GM21526 (cell line): ENCODE results near the gene MINPP1.
A peak's percentile ranks its signal among the peaks of the same experiment; 100 is the strongest.

Experiments
- ATAC-seq: cut with Tn5 transposase; IDR thresholded peaks from one replicate; pipeline ENCODE4 v1.9.1; 2021; ENCODE audit warnings: moderate library complexity; ENCODE audit not compliant: unreplicated experiment, low FRiP score

MINPP1 gene

GRCh38 chr10:87518937-87519336, 14.2 kb downstream of the MINPP1 start:
- no peak for ATAC-seq

DNA sequence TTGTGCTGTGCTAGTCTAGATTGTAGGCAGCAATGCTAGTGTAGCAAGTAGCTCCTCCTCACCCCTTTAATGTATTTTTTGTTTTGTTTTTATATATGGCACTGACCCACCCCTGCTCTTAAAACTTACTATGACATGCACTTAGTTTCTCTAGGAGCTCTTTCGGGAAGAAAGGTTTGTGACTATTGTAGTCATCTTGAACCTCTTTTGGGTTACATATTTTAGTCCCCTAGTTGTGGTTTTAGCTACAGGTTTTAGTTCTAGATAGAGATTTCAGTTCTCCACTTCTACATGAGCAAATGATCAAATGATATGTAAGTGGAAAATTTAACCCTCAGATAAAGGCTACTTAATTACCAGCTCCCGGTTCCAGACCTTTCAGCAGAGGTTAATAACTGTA, 14.9 kb downstream of the MINPP1 start:
- no peak for ATAC-seq

DNA sequence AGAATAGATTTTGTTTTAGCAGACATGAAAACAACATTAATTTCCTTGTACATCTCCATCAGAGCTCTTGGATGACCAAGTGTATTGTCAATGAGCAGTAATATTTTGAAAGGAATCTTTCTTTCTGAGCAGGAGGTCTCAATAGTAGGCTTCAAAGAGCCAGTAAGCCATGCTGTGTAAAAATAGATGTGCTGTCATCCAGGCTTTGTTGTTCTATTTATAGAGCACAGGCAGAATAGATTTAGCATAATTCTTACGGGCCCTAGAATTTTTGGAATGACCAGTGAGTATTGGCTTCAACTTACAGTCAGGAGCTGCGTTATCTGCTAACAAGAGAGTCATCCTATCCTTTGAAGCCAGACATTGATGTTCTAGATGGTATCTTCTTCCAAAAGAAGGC, 19.0 kb downstream of the MINPP1 start:
- ATAC-seq, result no peak

DNA sequence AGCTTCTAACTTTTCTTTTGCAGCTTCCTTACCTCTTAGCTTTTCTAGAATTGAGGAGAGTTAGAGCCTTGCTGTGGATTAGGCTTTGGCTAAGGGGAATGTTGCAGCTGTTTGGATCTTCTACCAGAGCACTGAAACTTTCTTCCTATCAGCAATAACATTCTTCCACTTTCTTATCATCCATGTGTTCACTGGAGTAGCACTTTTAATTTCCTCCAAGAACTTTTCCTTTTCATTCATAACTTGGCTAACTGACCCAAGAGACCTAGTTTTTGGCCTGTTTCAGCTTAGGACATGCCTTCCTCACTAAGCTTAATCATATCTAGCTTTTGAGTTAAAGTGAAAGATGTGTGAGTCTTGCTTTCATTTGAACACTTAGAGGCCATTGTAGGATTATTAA, 19.6 kb downstream of the MINPP1 start:
- ATAC-seq, result no peak

- no peak for ATAC-seq
Observed at GRCh38 chr10:87531908-87532622, 27.4 kb downstream of the MINPP1 start.

DNA sequence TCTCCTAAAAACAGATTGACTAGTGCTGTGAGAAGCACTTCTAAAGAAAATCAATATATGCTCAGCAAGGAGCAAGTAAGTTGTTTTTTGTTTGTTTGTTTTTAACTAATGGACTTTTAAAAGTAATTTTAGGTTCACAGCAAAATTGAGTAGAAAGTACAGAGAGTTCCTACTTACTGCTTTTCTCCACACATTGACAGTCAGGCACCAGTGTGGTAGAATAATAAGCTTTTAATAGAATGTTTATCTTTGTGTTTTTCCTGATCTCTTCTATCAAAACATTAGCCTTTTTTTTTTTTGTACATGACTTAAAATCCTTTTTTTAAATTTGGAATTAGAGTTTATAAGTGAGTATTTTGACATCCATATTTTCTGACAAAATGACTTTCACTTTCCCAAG, 28.0 kb downstream of the MINPP1 start:
- ATAC-seq, result no peak

GRCh38 chr10:87534173-87534858, 29.6 kb downstream of the MINPP1 start:
- peak; percentile 63 for ATAC-seq

- ATAC-seq, result no peak
Observed at GRCh38 chr10:87538092-87539015, 33.7 kb downstream of the MINPP1 start.

- no peak for ATAC-seq
Observed at GRCh38 chr10:87541114-87541513, 36.4 kb downstream of the MINPP1 start.

GRCh38 chr10:87544721-87545120, 40.0 kb downstream of the MINPP1 start:
- ATAC-seq, result no peak

- ATAC-seq, result no peak
Observed at GRCh38 chr10:87545783-87546182, 41.1 kb downstream of the MINPP1 start.

GRCh38 chr10:87546210-87546609, 41.5 kb downstream of the MINPP1 start:
- ATAC-seq, result no peak

GRCh38 chr10:87546971-87547413, 42.3 kb downstream of the MINPP1 start:
- no peak for ATAC-seq

DNA sequence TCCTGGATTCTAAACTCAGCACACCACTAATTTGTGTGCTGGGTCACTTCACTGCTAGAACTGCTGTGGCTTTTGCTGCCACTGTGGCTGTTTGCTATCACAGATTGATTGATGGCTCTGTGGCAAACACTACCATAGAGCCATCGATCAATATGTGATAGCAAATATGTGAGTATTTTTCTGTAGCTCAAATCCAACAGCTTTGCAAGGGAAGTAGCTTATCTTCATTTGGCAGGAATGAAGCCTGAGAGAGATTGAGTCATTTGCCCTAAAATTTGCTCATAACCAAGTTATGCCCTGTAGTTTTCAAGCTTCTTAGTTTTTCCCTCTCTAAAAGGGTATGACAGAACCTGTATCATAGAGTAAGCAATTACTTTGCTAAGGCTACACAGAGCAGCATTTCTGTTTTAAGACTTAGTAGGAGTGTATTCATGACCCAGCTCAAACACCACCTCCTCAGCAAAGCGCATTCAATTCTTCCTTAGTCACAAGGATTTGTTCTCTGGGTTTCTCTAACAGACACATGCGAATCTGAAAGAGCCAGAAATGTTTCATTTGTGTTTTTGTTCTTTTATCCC, 43.1 kb downstream of the MINPP1 start:
- ATAC-seq, result no peak

- ATAC-seq, result no peak
Observed at GRCh38 chr10:87550741-87551140, 46.0 kb downstream of the MINPP1 start.

DNA sequence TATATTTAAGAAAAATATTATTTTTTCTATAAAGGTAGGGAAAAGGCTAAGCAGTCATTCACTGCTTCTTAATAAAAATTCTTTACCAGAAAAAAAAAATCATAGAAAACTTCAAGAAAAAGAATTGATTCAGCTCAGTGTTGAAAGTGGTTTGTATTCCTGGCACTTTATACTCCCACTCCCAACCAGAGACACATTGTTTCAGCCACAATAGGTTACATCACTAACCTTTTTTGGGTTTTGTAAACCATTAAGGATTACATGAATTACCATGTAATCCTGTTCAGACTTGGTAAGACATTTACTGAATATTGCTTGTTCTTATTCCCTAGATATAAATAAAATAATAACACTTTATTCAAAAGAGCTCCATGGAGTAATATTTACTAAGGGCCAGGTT, 46.6 kb downstream of the MINPP1 start:
- ATAC-seq, result no peak

DNA sequence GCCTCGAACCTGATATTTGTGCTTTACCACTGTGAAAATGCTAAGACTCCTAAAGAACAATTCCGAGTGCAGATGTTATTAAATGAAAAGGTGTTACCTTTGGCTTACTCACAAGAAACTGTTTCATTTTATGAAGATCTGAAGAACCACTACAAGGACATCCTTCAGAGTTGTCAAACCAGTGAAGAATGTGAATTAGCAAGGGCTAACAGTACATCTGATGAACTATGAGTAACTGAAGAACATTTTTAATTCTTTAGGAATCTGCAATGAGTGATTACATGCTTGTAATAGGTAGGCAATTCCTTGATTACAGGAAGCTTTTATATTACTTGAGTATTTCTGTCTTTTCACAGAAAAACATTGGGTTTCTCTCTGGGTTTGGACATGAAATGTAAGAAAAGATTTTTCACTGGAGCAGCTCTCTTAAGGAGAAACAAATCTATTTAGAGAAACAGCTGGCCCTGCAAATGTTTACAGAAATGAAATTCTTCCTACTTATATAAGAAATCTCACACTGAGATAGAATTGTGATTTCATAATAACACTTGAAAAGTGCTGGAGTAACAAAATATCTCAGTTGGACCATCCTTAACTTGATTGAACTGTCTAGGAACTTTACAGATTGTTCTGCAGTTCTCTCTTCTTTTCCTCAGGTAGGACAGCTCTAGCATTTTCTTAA, 47.7 kb downstream of the MINPP1 start:
- ATAC-seq, result no peak

DNA sequence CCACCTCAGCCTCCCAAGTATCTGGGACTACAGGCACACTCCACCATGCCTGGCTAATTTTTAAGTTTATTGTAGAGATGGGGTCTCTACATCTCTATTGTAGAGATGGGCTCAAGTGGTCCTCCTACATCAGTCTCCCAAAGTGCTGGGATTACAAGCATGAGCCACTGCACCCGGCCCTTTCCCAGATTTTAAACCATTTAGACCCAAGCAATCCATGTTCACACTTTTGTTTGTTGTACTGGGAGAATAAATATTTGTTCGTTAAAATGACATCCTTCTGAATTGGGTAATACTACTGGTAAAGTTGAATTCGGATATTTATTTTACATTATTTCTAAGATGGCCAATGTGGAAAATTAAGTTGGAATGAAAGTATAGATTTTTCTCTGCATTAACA, 52.7 kb downstream of the MINPP1 start:
- ATAC-seq, result no peak

DNA sequence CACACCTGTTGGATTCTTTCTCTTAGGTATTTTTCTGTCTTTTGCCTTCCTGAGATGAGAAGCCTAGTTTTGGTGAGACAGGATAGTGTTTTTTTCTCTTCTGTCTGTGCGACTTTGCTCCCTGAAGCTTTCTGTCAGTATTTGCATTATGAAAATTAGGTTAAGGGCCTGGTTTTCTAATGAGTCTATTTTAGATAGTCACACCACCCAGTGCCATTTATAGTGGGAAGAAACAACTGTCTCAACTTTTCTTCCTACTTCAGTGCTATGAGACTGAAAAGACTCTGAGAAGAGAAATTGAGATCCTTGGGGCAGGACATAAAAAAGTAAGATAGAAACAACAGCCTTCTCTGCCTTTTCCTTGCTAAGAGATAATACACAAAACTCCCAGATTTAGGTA, 53.6 kb downstream of the MINPP1 start:
- no peak for ATAC-seq

DNA sequence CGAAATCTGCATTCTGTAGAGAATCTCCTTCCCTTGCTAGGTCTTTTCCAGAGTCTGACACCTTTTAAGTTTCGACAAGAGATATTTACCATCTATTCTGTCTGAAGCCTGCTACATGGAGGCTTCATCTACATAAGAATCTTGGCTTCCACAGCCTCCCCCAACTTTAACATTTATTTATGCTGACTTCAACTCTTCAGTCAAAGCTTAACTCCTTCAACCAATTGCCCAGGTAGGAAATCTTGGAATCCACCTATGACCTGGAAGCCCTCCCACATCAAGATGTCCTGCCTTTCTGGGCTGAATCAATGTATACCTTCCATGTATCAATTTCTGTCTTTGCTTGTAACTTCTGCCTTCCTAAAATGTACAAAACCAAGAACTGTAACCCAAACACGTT, 54.7 kb downstream of the MINPP1 start:
- ATAC-seq, result no peak
